Skeletal muscle tissue (tissue), 4 donors: ENCODE measurements around the gene EEF1G. TPM values are rescaled to one million over a fixed set of nuclear protein-coding genes. Genes with fewer than 3 reads are reported as not detected.

Source experiments
- H3K27ac ChIP-seq: one replicate; pipeline ENCODE4 v1.7.0; 2013; ENCODE audit warnings: mild to moderate bottlenecking, low read depth, low read length, inconsistent platforms
- H3K27me3 ChIP-seq, 3 donors: one replicate each; pipeline ENCODE4 v1.7.0; 2013; ENCODE audit warnings: low read length in 3 of 3; ENCODE audit not compliant: control insufficient read depth in 3 of 3, insufficient read depth in 3 of 3
- H3K36me3 ChIP-seq, 3 donors: one replicate each; pipeline ENCODE4 v1.7.0; 2013; ENCODE audit warnings: low read length in 3 of 3; ENCODE audit not compliant: control insufficient read depth in 3 of 3, insufficient read depth in 3 of 3
- H3K4me1 ChIP-seq, 3 donors: one replicate each; pipeline ENCODE4 v1.7.0; 2013; ENCODE audit warnings: low read length in 3 of 3, mild to moderate bottlenecking in 3 of 3; ENCODE audit not compliant: control insufficient read depth in 3 of 3, insufficient read depth in 3 of 3
- H3K4me3 ChIP-seq, 3 donors: one replicate each; pipeline ENCODE4 v1.7.0; 2013; ENCODE audit warnings: low read length in 3 of 3
- H3K9ac ChIP-seq, 3 donors: one replicate each; pipeline ENCODE4 v1.7.0; 2013; ENCODE audit warnings: low read length in 3 of 3, mild to moderate bottlenecking in 3 of 3, moderate library complexity in 2 of 3, low read depth in 1 of 3
- H3K9me3 ChIP-seq, 3 donors: one replicate each; pipeline ENCODE4 v1.7.0; 2013; ENCODE audit warnings: low read length in 3 of 3; ENCODE audit not compliant: control insufficient read depth in 3 of 3
- total RNA-seq: library from RNA; depleted of rRNA; stranded (reverse); fragments of >200 nt; gene quantifications from one replicate; pipeline ENCODE4 v1.2.3, GENCODE V29; 2014
- donor health status: Osteomylitis.

The EEF1G gene
- total RNA-seq, 1 donor from 2014 or later = 2,520 TPM

DNA sequence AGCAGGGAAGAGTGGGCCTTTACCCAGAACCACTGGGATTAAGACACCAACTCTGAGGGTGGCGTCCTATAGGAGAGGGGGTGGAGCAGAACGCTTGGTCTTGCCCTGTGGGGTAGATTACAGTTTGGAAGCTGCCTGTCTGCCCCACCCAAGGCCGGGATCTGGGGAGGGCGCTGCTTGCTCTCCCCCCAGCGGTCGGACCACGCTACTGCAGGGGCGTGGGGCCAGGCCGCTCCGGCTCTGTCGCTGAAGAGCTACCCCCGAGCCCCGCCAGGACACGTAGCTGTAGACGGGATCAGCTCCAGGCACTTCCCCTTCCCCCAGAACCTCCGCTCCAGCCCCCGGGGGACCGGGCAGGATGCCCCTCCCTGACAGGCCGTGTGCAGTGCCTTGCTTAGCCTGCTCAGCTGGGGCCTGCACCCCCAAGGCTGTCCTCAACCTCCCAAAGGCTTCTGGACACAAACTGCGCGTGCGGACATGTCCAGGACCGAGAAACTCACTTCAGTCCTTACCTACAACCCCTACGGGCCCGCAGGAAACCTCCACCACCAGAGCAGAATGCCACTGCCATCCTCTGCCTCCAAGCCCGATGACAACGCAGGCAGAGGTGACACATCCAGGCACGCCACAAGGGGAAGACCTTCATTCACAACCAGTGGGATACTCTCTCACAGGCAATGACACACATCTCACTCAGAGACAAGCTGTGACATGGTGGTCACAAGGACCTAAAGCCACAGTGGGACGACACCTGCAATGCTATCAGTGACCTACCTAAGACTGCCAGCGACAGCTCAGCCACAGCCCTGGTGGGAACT is 30.7 kb downstream of the EEF1G start:
- Histone ChIP-seq H3K36me3 (peaks cover 0 to 7% (median 3%) of the 10 kb centered on the region in 3 donors), H3K9ac (peak overlapping the region; percentile 87 to 100 (median 98)), H3K9me3 (no peaks in the 10 kb centered on the region), H3K27me3 (no peaks in the 10 kb centered on the region), H3K4me3 (peak overlapping the region; percentile 87 to 95 (median 93)), H3K27ac (peak overlapping the region; percentile 94), H3K4me1 (peaks cover 71 to 85% (median 82%) of the 10 kb centered on the region in 3 donors)

DNA sequence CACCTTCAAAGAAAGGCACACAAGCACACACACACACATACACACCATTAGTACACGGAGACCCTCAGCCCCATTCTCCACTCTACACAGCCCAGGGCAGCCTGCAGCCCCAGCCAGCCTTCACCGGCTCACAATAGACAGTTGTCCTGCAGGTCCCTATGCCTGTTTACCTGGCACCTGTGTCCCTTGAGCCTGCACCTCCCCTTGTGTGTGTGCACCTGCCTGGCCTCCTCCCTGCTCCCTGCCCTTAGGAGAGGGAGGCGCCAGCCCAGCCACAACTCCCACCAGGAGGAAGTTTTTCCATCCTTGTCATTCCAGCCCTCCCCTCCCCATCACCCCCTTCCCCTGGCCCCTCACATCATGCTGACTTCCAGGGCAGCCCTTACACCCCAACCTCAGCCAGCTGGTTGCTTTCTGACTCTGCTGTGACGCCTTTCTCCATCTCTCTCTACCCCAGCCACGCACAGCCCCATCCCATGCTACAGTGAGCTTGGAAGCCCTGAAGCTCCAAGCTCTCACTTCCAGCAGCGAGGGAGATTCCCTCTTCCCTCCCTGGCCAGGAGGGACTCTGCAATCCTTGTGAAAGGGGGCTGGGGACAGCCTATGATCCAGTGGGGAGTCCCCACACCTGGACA is 31.5 kb downstream of the EEF1G start:
- H3K27me3 ChIP-seq = no peaks in the 10 kb centered on the region
- H3K9me3 ChIP-seq = no peaks in the 10 kb centered on the region
- H3K9ac ChIP-seq = peak overlapping the region; percentile 87 to 100 (median 98)
- H3K4me3 ChIP-seq = peak overlapping the region; percentile 87 to 95 (median 93)
- peaks cover 69 to 82% (median 82%) of the 10 kb centered on the region in 3 donors for H3K4me1 ChIP-seq
- H3K27ac ChIP-seq = peak overlapping the region; percentile 94
- H3K36me3 ChIP-seq = peaks cover 0 to 7% (median 3%) of the 10 kb centered on the region in 3 donors

DNA sequence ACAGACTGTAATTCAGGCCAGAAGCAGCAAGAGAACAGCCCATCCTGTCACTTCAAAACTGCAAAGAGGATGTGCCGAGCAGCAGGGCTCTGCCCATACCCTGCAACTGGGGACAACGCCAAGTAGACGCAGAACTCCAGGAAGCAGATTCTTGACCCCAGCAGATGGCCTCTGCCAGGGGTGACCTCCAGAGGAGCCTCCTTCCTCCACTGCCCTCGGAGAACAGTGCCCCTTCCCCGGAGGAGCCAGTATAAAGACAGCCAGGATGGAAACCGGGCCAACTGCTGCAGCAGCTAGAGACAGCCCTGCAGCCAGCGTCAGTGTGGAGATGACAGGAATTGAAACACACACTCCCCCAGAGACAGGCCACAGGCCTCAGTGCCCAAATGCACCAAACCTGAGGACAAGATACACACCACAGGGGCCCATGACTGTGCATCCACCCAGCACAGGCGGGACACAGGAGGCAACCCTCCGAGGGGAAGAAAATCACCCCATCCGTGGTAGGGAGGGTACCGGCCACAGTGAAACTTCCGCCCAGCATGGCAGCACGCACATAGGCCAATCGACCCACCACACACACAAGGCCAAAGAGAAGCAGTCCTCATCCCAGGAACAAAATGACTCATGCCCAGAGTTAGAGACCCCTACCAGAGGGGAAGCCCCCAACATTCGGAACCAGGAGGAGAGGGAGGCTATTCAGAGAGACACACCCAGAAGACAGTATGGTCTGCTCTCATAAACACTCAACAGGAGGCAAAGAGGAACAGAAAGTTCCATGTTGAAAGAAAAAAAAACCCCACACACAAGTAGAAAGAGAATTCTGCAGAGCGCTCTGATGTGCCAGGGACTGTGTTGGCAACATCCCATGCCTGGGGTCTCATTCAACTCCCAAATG is 32.6 kb downstream of the EEF1G start:
- Histone ChIP-seq H3K4me1 (peaks cover 77 to 89% (median 87%) of the 10 kb centered on the region in 3 donors), H3K4me3 (peak overlapping the region; percentile 65 to 87 (median 75)), H3K27ac (peak overlapping the region; percentile 10), H3K36me3 (peaks cover 6 to 11% (median 8%) of the 10 kb centered on the region in 3 donors), H3K9ac (peak overlapping the region; percentile 58 to 100 (median 76)), H3K27me3 (no peaks in the 10 kb centered on the region), H3K9me3 (no peaks in the 10 kb centered on the region)

DNA sequence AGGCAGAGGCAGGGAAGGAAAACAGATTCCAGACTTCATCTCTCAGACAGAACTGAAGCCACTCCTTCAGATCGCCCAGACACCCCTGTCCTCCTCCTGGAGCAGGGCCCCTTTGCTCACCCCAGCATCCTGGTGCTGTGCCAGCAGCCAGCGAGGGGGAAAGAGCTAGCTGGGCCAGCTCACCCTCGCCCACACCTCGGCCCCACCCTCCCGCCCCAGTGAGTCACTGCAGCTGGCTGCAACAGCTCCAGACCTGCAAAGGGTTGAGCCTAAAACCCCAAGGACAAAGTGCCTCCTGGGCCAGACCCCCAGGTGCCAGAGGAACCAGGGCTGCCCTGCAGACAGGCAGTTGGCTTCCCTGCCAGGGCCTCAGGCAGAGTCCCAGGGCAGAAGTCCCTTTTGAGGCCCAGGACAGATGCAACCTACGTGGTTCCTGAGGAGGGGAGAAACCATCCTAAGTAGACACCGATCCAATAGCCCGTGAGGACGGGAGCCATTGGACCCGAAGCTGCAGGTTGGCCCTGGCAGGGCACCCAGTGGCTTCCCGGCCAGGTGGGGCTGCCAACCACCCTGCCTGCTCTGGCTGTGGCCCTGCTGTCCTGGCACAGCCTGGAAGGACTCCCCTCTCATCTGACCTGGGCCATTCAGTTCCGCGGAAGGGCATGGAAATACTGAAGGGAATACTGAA is 34.3 kb downstream of the EEF1G start:
- H3K9ac ChIP-seq = peak overlapping the region; percentile 45 to 73 (median 61)
- H3K27me3 ChIP-seq = no peaks in the 10 kb centered on the region
- H3K9me3 ChIP-seq = no peaks in the 10 kb centered on the region
- peak overlapping the region; percentile 67 for H3K27ac ChIP-seq
- H3K4me3 ChIP-seq = peak overlapping the region; percentile 51 to 63 (median 63)
- peaks cover 76 to 84% (median 84%) of the 10 kb centered on the region in 3 donors for H3K4me1 ChIP-seq
- peaks cover 23 to 24% (median 24%) of the 10 kb centered on the region in 3 donors for H3K36me3 ChIP-seq

DNA sequence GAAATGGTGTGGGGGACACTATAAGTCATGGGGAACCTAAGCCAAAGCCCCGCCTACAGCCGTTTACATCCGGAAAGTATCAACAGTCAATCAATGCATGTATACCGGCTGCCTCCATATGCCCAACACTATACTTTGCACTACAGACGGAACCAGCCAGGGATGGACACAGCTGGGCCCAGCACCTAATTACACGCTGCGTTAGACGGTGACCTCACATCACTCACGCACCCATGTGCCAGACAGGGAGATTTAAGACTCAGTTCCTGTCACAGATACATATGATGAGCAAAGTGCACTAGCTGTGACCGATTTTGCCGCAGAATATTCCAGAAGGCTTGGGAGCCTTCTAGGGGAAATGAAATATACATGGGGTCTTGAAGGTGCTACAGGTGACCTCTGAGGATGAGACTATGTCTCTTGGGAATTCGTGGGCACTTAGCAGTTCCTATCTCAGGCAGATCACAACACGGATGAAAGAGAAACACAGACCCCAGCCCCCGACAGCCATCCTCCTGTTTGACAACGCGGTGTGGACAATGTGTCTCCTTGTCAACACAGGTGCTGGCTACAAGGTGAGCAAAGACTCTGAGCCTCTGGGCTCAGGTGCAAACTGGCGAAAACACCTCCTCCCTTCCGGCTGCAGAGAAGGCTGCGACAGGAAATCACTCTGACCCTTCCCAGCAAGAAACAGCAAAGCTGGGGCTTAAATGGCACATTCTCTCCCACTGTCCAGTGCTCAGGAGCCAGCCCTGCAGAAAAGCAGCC is 35.0 kb downstream of the EEF1G start:
- H3K9ac ChIP-seq = peak overlapping the region; percentile 27 to 73 (median 54)
- peaks cover 30 to 31% (median 31%) of the 10 kb centered on the region in 3 donors for H3K36me3 ChIP-seq
- peak overlapping the region; percentile 51 to 61 (median 54) for H3K4me3 ChIP-seq
- H3K27me3 ChIP-seq = no peaks in the 10 kb centered on the region
- H3K27ac ChIP-seq = peak overlapping the region; percentile 67
- peaks cover 70 to 78% (median 76%) of the 10 kb centered on the region in 3 donors for H3K4me1 ChIP-seq
- no peaks in the 10 kb centered on the region for H3K9me3 ChIP-seq

DNA sequence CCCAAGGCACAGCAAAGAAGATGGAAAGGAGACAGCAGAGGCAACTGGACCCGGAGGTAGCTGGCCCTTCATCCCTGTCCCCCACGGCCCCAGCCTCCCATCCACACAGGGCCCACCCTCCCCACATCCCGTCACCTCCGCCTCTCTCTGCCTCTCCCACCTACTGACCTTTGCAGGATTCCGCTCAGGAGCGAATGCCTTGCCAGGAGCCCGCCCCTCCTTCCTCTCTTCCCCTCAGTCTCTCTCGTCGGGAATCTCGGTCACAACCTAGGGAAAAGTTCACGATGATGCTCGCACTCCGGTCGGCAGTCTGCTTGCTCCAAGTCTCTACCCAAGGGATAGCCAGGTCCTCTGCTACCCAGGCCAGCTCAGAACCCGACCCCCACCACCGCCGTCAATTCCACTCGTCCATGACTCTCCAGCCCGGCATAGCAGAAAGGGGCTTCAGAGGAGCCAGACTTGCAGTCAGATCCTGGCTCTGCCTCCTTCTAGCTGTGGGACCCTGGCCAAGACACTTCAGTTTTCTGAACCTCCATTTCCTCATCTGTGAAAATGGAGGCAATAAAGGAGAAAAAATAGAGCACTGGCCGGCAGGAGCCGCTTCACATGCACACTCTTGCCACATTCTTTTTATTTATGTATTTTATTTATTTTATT is 37.3 kb downstream of the EEF1G start:
- Histone ChIP-seq H3K4me3 (peak overlapping the region in 2 of 3 donors; percentile 6 to 31), H3K27me3 (no peaks in the 10 kb centered on the region), H3K36me3 (peaks cover 46 to 53% (median 52%) of the 10 kb centered on the region in 3 donors), H3K9me3 (no peaks in the 10 kb centered on the region), H3K27ac (peak overlapping the region; percentile 34), H3K4me1 (peaks cover 48 to 56% (median 54%) of the 10 kb centered on the region in 3 donors), H3K9ac (no peak overlapping the region)

DNA sequence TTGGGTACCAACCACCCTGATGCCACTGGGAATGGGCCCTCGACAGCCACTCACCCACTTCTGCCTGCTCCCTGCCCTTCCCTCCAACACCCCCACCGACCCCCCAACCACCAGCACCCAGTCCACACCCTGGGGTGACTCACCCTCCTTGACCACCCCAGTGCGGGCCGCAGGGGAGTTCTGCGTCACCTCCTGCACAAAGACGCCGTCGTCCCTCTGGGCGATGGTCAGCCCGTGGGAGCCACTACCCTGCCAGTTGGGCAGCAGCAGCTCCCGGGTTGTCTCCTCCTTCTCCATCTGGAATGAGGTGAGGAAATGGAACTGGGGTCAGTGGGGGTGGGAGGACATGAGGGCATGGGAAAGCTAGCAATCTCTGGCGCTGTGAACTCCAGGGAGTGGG is 37.9 kb downstream of the EEF1G start:
- Histone ChIP-seq H3K27ac (peak overlapping the region; percentile 34), H3K9me3 (no peaks in the 10 kb centered on the region), H3K4me1 (peaks cover 42 to 50% (median 50%) of the 10 kb centered on the region in 3 donors)

DNA sequence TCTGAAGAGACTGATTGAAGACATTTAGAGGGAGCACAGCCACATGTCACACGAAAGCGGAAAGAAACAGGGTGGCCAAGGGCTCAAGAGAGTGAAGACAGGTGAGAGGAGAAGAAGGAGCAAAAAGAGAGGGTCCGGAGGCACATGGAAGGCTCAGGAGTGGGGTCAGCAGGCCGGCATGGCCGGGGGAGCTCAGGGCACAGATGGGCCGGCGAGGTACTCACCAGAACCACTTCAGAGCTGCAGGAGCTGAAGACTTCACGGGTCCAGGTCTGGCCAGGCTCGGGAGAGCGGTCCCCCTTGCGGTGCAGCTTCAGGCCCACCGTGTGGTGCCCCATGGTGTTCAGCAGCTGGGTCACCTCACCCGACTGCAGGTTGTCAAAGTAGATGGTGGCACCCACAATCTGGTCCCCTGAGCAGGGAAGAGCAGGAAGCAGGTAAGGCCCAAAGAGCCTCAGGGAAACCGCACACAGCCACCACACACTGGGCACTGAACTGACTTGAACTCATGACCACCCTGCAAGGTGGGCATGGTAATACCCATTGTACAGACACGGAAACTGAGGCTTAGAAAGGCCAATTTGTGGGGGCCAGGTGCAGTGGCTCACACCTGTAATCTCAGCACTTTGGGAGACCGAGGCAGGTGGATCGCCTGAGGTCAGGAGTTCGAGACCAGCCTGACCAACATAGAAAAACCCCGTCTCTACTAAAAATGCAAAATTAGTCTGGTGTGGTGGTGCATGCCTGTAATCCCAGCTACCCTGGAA is 38.7 kb downstream of the EEF1G start:
- H3K36me3 ChIP-seq = peaks cover 60 to 68% (median 66%) of the 10 kb centered on the region in 3 donors

More for the DNA sequence above, 37.9 kb downstream of the EEF1G start:
- Histone ChIP-seq H3K27me3 (no peaks in the 10 kb centered on the region), H3K4me3 (no peak overlapping the region), H3K9ac (peak overlapping the region in 1 of 3 donors; percentile 16), H3K36me3 (peaks cover 52 to 59% (median 58%) of the 10 kb centered on the region in 3 donors)

More for the DNA sequence above, 38.7 kb downstream of the EEF1G start:
- no peak overlapping the region for H3K27ac ChIP-seq
- no peaks in the 10 kb centered on the region for H3K9me3 ChIP-seq
- no peak overlapping the region for H3K9ac ChIP-seq
- peaks cover 37 to 41% (median 41%) of the 10 kb centered on the region in 3 donors for H3K4me1 ChIP-seq
- H3K27me3 ChIP-seq = no peaks in the 10 kb centered on the region
- H3K4me3 ChIP-seq = no peak overlapping the region
